Vagina (tissue), 2 donors: Measurements from ENCODE around the gene AJAP1.

Experiments
- CTCF ChIP-seq, 3 experiments: fragments of 450-650 bp in 2 of 3; fragments of 200-600 bp in 1 of 3; sonication (generic) in 1 of 3; IDR thresholded peaks; one replicate each; pipeline ENCODE4 v1.5.1; 2017 to 2019; ENCODE audit warnings: antibody characterized with exemption in 3 of 3, mild to moderate bottlenecking in 2 of 3, moderate library complexity in 2 of 3
- POLR2A ChIP-seq, 2 donors: fragments of 450-650 bp; IDR thresholded peaks; one replicate each; pipeline ENCODE4 v1.6.1; 2017; ENCODE audit warnings: antibody characterized with exemption in 2 of 2, mild to moderate bottlenecking in 2 of 2, moderate library complexity in 2 of 2

- TF ChIP-seq CTCF (IDR thresholded peaks at IDR 0.05): no peak
- no peak for TF ChIP-seq POLR2A (IDR thresholded peaks at IDR 0.05)
Observed at GRCh38 chr1:4626061-4626460, 28.3 kb upstream of the AJAP1 start.
